GM11168 (cell line): ENCODE results near the gene GRID2.
"Not testable (repeated sequence)": the region's sequence is repeated elsewhere in the genome, so short reads cannot be mapped to it uniquely, and the experiment has no call there.

Experiments used
- in situ Hi-C: fragments of 300-500 bp; cut with MboI; formaldehyde crosslinking; loops from one replicate; pipeline ENCODE4 v1.12.0; 2022; ENCODE audit warnings: low sequenced_read_pairs; ENCODE audit not compliant: unreplicated experiment

The GRID2 gene

GRCh38 chr4:93351846-93352245 lies 1048.1 kb downstream of the GRID2 start:
- in situ Hi-C loops = no loop called here

- in situ Hi-C loops = no loop called here
These were observed 1051.6 kb downstream of the GRID2 start for GRCh38 chr4:93355411-93355810.

GRCh38 chr4:93359586-93359985 lies 1055.8 kb downstream of the GRID2 start:
- in situ Hi-C loops = no loop called here

- in situ Hi-C loops = not testable (repeated sequence)
These were observed 1062.5 kb downstream of the GRID2 start for GRCh38 chr4:93366169-93366755.

- in situ Hi-C loops = no loop called here
These were observed 1065.2 kb downstream of the GRID2 start for GRCh38 chr4:93368968-93369367.

- in situ Hi-C loops = no loop called here
These were observed 1066.5 kb downstream of the GRID2 start for GRCh38 chr4:93370256-93370655.

GRCh38 chr4:93373893-93374860 lies 1070.4 kb downstream of the GRID2 start:
- in situ Hi-C loops = no loop called here

GRCh38 chr4:93384241-93384640 lies 1080.5 kb downstream of the GRID2 start:
- in situ Hi-C loops = no loop called here

GRCh38 chr4:93384887-93385286 lies 1081.1 kb downstream of the GRID2 start:
- in situ Hi-C loops = no loop called here

- in situ Hi-C loops = no loop called here
These were observed 1090.8 kb downstream of the GRID2 start for GRCh38 chr4:93394545-93395081.

GRCh38 chr4:93396272-93396671 lies 1092.5 kb downstream of the GRID2 start:
- in situ Hi-C loops = no loop called here

GRCh38 chr4:93403571-93403970 lies 1099.8 kb downstream of the GRID2 start:
- in situ Hi-C loops = no loop called here

GRCh38 chr4:93407493-93408275 lies 1103.9 kb downstream of the GRID2 start:
- in situ Hi-C loops = no loop called here

GRCh38 chr4:93409035-93409434 lies 1105.3 kb downstream of the GRID2 start:
- in situ Hi-C loops = no loop called here

GRCh38 chr4:93414041-93414550 lies 1110.3 kb downstream of the GRID2 start:
- in situ Hi-C loops = no loop called here

GRCh38 chr4:93416344-93417128 lies 1112.8 kb downstream of the GRID2 start:
- in situ Hi-C loops = no loop called here

- in situ Hi-C loops = no loop called here
These were observed 1127.6 kb downstream of the GRID2 start for GRCh38 chr4:93431371-93431770.

GRCh38 chr4:93433840-93434239 lies 1130.1 kb downstream of the GRID2 start:
- in situ Hi-C loops = no loop called here

GRCh38 chr4:93436000-93436626 lies 1132.3 kb downstream of the GRID2 start:
- in situ Hi-C loops = no loop called here
